Transverse colon (tissue), 3 donors: Measurements from ENCODE around the gene TNRC6B.

Experiments
- CTCF ChIP-seq, 5 experiments: fragments of 200-600 bp in 3 of 5; fragments of 450-650 bp in 2 of 5; sonication (generic) in 3 of 5; IDR thresholded peaks; 1 replicate in 2 of 5; 2 replicates in 3 of 5; pipeline ENCODE4 v1.5.1; 2016 to 2017; ENCODE audit warnings: antibody characterized with exemption in 5 of 5, inconsistent platforms in 3 of 5, mild to moderate bottlenecking in 2 of 5, moderate library complexity in 1 of 5
- EP300 ChIP-seq: sonication (generic); formaldehyde crosslinking; IDR thresholded peaks from one replicate; pipeline ENCODE4 v1.6.1; 2017; ENCODE audit warnings: antibody characterized with exemption, low read depth
- POLR2A ChIP-seq: fragments of 450-650 bp; IDR thresholded peaks from one replicate; pipeline ENCODE4 v1.6.1; 2016; ENCODE audit warnings: antibody characterized with exemption, mild to moderate bottlenecking, moderate library complexity

- TF ChIP-seq CTCF (IDR thresholded peaks at IDR 0.05) (no peak), POLR2A (no peak), EP300 (no peak)
These were observed 988 bp downstream of the TNRC6B start for GRCh38 chr22:40178417-40179409.
